GM12891 (cell line): ENCODE data around the gene SNIP1.

Source experiments
- POLR2A ChIP-seq: IDR thresholded peaks from 2 replicates; pipeline ENCODE4 v1.6.1; 2011; ENCODE audit warnings: low read depth, low read length, control low read depth
- POLR2AphosphoS5 ChIP-seq: IDR thresholded peaks from 2 replicates; pipeline ENCODE4 v1.6.1; 2011; ENCODE audit warnings: low read depth, low read length, control low read depth

- TF ChIP-seq POLR2A (no peak), POLR2AphosphoS5 (no peak)
These were observed 4.8 kb downstream of the SNIP1 start for GRCh38 chr1:37549341-37549740.
